Hepatocyte (in vitro differentiated cells): ENCODE measurements around the gene GLCE. TPM values are rescaled to one million over a fixed set of nuclear protein-coding genes. Genes with fewer than 3 reads are reported as not detected.

Source experiments
- DNase-seq: peaks from one replicate; pipeline ENCODE4 v3.0.0-alpha.2; 2016; ENCODE audit warnings: low spot score
- H2AFZ ChIP-seq: fragments of 200-600 bp; sonication (generic); 2 replicates; pipeline ENCODE4 v1.6.0; 2016; ENCODE audit warnings: antibody characterized with exemption, mild to moderate bottlenecking
- H3K27ac ChIP-seq: fragments of 200-600 bp; sonication (generic); 2 replicates; pipeline ENCODE4 v1.5.1; 2016; ENCODE audit warnings: mild to moderate bottlenecking
- H3K27me3 ChIP-seq: fragments of 200-600 bp; sonication (generic); 2 replicates; pipeline ENCODE4 v1.6.1; 2016
- H3K36me3 ChIP-seq: fragments of 200-600 bp; sonication (generic); replicated peaks from 2 replicates; pipeline ENCODE4 v1.5.1; 2016; ENCODE audit warnings: low read depth; ENCODE audit not compliant: insufficient read depth
- H3K4me1 ChIP-seq: fragments of 200-600 bp; sonication (generic); 2 replicates; pipeline ENCODE4 v1.5.1; 2016; ENCODE audit warnings: mild to moderate bottlenecking, moderate library complexity; ENCODE audit not compliant: insufficient read depth
- H3K4me2 ChIP-seq: fragments of 200-600 bp; sonication (generic); 2 replicates; pipeline ENCODE4 v1.6.0; 2016
- H3K4me3 ChIP-seq: fragments of 200-600 bp; sonication (generic); 2 replicates; pipeline ENCODE4 v1.5.1; 2016; ENCODE audit warnings: mild to moderate bottlenecking
- H3K79me2 ChIP-seq: fragments of 200-600 bp; sonication (generic); 2 replicates; pipeline ENCODE4 v1.6.0; 2017; ENCODE audit warnings: mild to moderate bottlenecking
- H3K9me2 ChIP-seq: fragments of 200-600 bp; sonication (generic); replicated peaks from 2 replicates; pipeline ENCODE4 v1.6.0; 2017; ENCODE audit warnings: mild to moderate bottlenecking; ENCODE audit not compliant: insufficient read depth
- H3K9me3 ChIP-seq: fragments of 200-600 bp; sonication (generic); 2 replicates; pipeline ENCODE4 v1.5.1; 2016; ENCODE audit warnings: low read depth, mild to moderate bottlenecking
- H4K20me1 ChIP-seq: fragments of 200-600 bp; sonication (generic); 2 replicates; pipeline ENCODE4 v1.6.0; 2016; ENCODE audit warnings: mild to moderate bottlenecking; ENCODE audit not compliant: insufficient read depth, poor library complexity, severe bottlenecking
- EZH2 ChIP-seq: fragments of 200-600 bp; sonication (generic); IDR thresholded peaks from 2 replicates; pipeline ENCODE4 v1.6.1; 2016; ENCODE audit warnings: antibody characterized with exemption, mild to moderate bottlenecking, borderline replicate concordance
- EZH2phosphoT487 ChIP-seq: fragments of 200-600 bp; sonication (generic); IDR thresholded peaks from one replicate; pipeline ENCODE4 v1.6.1; 2018; ENCODE audit warnings: antibody characterized with exemption, mild to moderate bottlenecking, low read depth, moderate library complexity; ENCODE audit not compliant: unreplicated experiment, severe bottlenecking
- WGBS: methylation state at CpG from one replicate; pipeline ENCODE4 v1.1.6; 2016; ENCODE audit warnings: low lambda C conversion rate; ENCODE audit errors: missing lambda C conversion rate; 5-methylcytosine and 5-hydroxymethylcytosine counted together
- polyA plus RNA-seq: library from polyadenylated mRNA; unstranded; fragments of >200 nt; fragmentation: Nextera tagmentation; extraction: Ambion mirVana; gene quantifications from 2 replicates; pipeline ENCODE4 v1.2.1, GENCODE V29; 2016
- total RNA-seq: library from RNA; depleted of rRNA; stranded (reverse); fragments of >200 nt; gene quantifications from 2 replicates; pipeline ENCODE4 v1.2.3, GENCODE V29; 2014
- TF ChIP-seq, protein P1 (sequence below): fragments of 200-600 bp; sonication (generic); IDR thresholded peaks from 2 replicates; pipeline ENCODE4 v1.5.1; 2016; ENCODE audit warnings: antibody characterized with exemption, mild to moderate bottlenecking; ENCODE audit not compliant: poor library complexity

The GLCE gene
- total and polyA plus RNA-seq, 2 experiments from 2014 or later, result 14.4 to 37.9 TPM

GRCh38 chr15:69200832-69201745 lies 40.7 kb downstream of the GLCE start:
- H3K4me3 ChIP-seq, result no peak overlapping the region
- no peaks in the 10 kb centered on the region for H3K4me1 ChIP-seq
- no peak overlapping the region for H3K4me2 ChIP-seq
- H3K27me3 ChIP-seq, result no peaks in the 10 kb centered on the region
- no peak for DNase-seq
- H3K79me2 ChIP-seq, result peaks cover 39% of the 10 kb centered on the region
- H3K27ac ChIP-seq, result no peak overlapping the region
- no peaks in the 10 kb centered on the region for H3K9me2 ChIP-seq
- no peaks in the 10 kb centered on the region for H3K36me3 ChIP-seq
- no peak overlapping the region for H2AFZ ChIP-seq
- TF ChIP-seq, protein P1, sequence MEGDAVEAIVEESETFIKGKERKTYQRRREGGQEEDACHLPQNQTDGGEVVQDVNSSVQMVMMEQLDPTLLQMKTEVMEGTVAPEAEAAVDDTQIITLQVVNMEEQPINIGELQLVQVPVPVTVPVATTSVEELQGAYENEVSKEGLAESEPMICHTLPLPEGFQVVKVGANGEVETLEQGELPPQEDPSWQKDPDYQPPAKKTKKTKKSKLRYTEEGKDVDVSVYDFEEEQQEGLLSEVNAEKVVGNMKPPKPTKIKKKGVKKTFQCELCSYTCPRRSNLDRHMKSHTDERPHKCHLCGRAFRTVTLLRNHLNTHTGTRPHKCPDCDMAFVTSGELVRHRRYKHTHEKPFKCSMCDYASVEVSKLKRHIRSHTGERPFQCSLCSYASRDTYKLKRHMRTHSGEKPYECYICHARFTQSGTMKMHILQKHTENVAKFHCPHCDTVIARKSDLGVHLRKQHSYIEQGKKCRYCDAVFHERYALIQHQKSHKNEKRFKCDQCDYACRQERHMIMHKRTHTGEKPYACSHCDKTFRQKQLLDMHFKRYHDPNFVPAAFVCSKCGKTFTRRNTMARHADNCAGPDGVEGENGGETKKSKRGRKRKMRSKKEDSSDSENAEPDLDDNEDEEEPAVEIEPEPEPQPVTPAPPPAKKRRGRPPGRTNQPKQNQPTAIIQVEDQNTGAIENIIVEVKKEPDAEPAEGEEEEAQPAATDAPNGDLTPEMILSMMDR, result no peak
- TF ChIP-seq EZH2phosphoT487 (no peak), EZH2 (no peak)
- H3K9me3 ChIP-seq, result no peaks in the 10 kb centered on the region
- no peaks in the 10 kb centered on the region for H4K20me1 ChIP-seq
- WGBS, result 40% methylated on average over 1 of the region's 1 CpG

- no peaks in the 10 kb centered on the region for H3K9me3 ChIP-seq
- no peak overlapping the region for H2AFZ ChIP-seq
- DNase-seq, result no peak
- TF ChIP-seq EZH2phosphoT487 (no peak), EZH2 (no peak)
- TF ChIP-seq, protein P1, result no peak
- no peaks in the 10 kb centered on the region for H4K20me1 ChIP-seq
- 75% methylated on average over 1 of the region's 1 CpG for WGBS
- H3K27ac ChIP-seq, result no peak overlapping the region
- no peaks in the 10 kb centered on the region for H3K9me2 ChIP-seq
- no peaks in the 10 kb centered on the region for H3K27me3 ChIP-seq
- no peaks in the 10 kb centered on the region for H3K4me1 ChIP-seq
- H3K4me2 ChIP-seq, result no peak overlapping the region
- no peaks in the 10 kb centered on the region for H3K36me3 ChIP-seq
- H3K79me2 ChIP-seq, result peaks cover 44% of the 10 kb centered on the region
- H3K4me3 ChIP-seq, result no peak overlapping the region
Observed at GRCh38 chr15:69206079-69206478, 45.6 kb downstream of the GLCE start.

DNA sequence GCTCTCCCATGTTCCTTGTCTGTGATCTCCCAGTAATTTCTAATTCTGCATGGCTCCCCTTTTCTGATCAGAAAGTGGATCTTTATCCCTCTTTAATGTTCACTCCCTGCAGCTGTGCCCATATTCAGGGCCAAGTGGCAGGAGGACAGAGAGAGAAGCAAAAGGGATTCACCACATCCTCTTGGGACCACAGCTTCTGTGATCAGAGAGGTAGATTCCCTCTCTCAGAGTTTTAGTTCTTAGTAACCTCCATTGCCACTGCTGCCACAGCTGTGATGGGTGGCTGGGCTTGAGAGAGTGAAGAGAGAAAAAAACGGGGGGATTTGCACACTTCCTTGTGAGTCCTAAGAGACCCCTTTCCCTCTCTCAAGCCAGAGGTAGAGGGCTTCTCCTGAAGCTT lies 49.2 kb downstream of the GLCE start:
- no peak overlapping the region for H2AFZ ChIP-seq
- no peaks in the 10 kb centered on the region for H3K36me3 ChIP-seq
- no peak overlapping the region for H3K4me2 ChIP-seq
- H3K27me3 ChIP-seq, result no peaks in the 10 kb centered on the region
- no peaks in the 10 kb centered on the region for H3K4me1 ChIP-seq
- TF ChIP-seq EZH2 (no peak), EZH2phosphoT487 (no peak)
- TF ChIP-seq, protein P1, result no peak
- no peak for DNase-seq
- 85% methylated on average over 1 of the region's 1 CpG for WGBS
- no peaks in the 10 kb centered on the region for H3K9me2 ChIP-seq
- H3K9me3 ChIP-seq, result no peaks in the 10 kb centered on the region
- peaks cover 30% of the 10 kb centered on the region for H3K79me2 ChIP-seq
- no peaks in the 10 kb centered on the region for H4K20me1 ChIP-seq
- no peak overlapping the region for H3K4me3 ChIP-seq
- no peak overlapping the region for H3K27ac ChIP-seq
